Astrocyte (in vitro differentiated cells and primary cell): ENCODE results near the gene PLA2G2F.

Experiments
- EZH2 ChIP-seq: IDR thresholded peaks from 2 replicates; pipeline ENCODE4 v1.6.1; 2012; ENCODE audit warnings: mild to moderate bottlenecking, low read length, inconsistent platforms; ENCODE audit not compliant: insufficient read depth
- TF ChIP-seq, protein P1 (sequence below): IDR thresholded peaks from 2 replicates; pipeline ENCODE4 v1.5.1; 2011; ENCODE audit warnings: low read depth, mild to moderate bottlenecking, inconsistent platforms, low read length, moderate library complexity; ENCODE audit not compliant: insufficient read depth

DNA sequence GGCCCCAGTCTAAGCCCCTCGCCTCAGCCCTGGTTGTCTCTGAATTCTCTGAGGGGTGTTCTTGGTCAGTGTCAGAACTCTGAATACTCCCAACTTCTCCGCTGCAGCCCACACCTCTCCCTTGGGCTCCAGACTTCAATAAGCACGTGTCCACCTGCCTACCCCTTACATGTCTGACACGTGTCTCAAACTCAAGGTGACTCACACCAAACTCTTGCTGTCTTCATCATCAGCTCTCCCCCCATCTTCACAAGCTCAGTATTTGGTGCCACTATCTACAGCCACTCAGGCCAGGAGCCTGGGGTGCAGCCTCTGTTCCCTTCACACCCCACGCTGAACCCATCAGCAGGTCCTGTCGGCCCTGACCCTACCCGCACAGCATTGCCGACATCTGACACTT is 28.0 kb downstream of the PLA2G2F start:
- TF ChIP-seq, protein P1, sequence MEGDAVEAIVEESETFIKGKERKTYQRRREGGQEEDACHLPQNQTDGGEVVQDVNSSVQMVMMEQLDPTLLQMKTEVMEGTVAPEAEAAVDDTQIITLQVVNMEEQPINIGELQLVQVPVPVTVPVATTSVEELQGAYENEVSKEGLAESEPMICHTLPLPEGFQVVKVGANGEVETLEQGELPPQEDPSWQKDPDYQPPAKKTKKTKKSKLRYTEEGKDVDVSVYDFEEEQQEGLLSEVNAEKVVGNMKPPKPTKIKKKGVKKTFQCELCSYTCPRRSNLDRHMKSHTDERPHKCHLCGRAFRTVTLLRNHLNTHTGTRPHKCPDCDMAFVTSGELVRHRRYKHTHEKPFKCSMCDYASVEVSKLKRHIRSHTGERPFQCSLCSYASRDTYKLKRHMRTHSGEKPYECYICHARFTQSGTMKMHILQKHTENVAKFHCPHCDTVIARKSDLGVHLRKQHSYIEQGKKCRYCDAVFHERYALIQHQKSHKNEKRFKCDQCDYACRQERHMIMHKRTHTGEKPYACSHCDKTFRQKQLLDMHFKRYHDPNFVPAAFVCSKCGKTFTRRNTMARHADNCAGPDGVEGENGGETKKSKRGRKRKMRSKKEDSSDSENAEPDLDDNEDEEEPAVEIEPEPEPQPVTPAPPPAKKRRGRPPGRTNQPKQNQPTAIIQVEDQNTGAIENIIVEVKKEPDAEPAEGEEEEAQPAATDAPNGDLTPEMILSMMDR, result no peak
- TF ChIP-seq EZH2, result no peak
